GM12878 (cell line): Measurements from ENCODE around the gene ERCC1. TPM values are rescaled to one million over a fixed set of nuclear protein-coding genes. Genes with fewer than 3 reads are reported as not detected.
A peak's percentile ranks its signal among the peaks of the same experiment; 100 is the strongest.

Source experiments
- HDAC6 ChIP-seq: fragments of 200-600 bp; sonication (generic); IDR thresholded peaks from one replicate; pipeline ENCODE4 v1.8.0; 2017; ENCODE audit warnings: antibody characterized with exemption; ENCODE audit not compliant: unreplicated experiment
- NFXL1 ChIP-seq: fragments of 450-650 bp; IDR thresholded peaks from 2 replicates; pipeline ENCODE4 v1.6.1; 2017; ENCODE audit warnings: antibody characterized with exemption, mild to moderate bottlenecking, borderline replicate concordance
- NR2F1 ChIP-seq: fragments of 450-650 bp; conservative IDR thresholded peaks from 2 replicates; pipeline ENCODE4 v1.6.1; 2017; ENCODE audit warnings: mild to moderate bottlenecking
- SRF ChIP-seq, 2 experiments: IDR thresholded peaks; 2 replicates each; pipeline ENCODE4 v1.6.1; 2011; ENCODE audit warnings: low read depth in 2 of 2, low read length in 2 of 2, mild to moderate bottlenecking in 1 of 2, moderate library complexity in 1 of 2
- STAT1 ChIP-seq: fragments of 450-650 bp; conservative IDR thresholded peaks from 2 replicates; pipeline ENCODE4 v1.6.1; 2014; ENCODE audit warnings: antibody characterized with exemption, mild to moderate bottlenecking
- TCF12 ChIP-seq: IDR thresholded peaks from 2 replicates; pipeline ENCODE4 v1.6.1; 2011; ENCODE audit warnings: low read depth, mild to moderate bottlenecking, low read length
- polyA plus RNA-seq, 11 experiments: library from polyadenylated mRNA; depleted of rRNA in 4 of 11; unstranded in 6 of 11; stranded (reverse) in 5 of 11; fragments of >200 nt; fragmentation: Nextera tagmentation in 4 of 11; fragmentation: Illumina TruSeq in 1 of 11; extraction: Ambion mirVana in 4 of 11; extraction: Trizol in 1 of 11; gene quantifications; 1 replicate in 1 of 11; 2 replicates in 10 of 11; pipeline versions ENCODE4 v1.2.1 to v1.2.3, GENCODE V29; 2011 to 2016; ENCODE audit warnings: inconsistent platforms in 2 of 11, missing spikeins in 2 of 11, low read depth in 1 of 11
- total RNA-seq, 4 experiments: library from RNA; depleted of rRNA in 3 of 4; stranded (reverse); fragments of >200 nt in 3 of 4; fragmentation: Illumina TruSeq in 1 of 4; extraction: Trizol in 1 of 4; gene quantifications; 2 replicates each; pipeline versions ENCODE4 v1.2.1 to v1.2.3, GENCODE V29; 2013 to 2021
- TF ChIP-seq, protein P1 (sequence below): IDR thresholded peaks from 2 replicates; pipeline ENCODE4 v1.6.1; 2012; ENCODE audit warnings: low read depth, low read length, improper control_type of control experiment
- TF ChIP-seq, protein P2 (sequence below): fragments of 450-650 bp; IDR thresholded peaks from 2 replicates; pipeline ENCODE4 v1.6.1; 2017; ENCODE audit warnings: mild to moderate bottlenecking, low read depth, inconsistent platforms; ENCODE audit not compliant: poor library complexity, severe bottlenecking
- TF ChIP-seq, protein P3 (sequence below): fragments of 450-650 bp; IDR thresholded peaks from 2 replicates; pipeline ENCODE4 v1.6.1; 2017; ENCODE audit warnings: antibody characterized with exemption, mild to moderate bottlenecking, moderate library complexity
- TF ChIP-seq, protein P4 (sequence below): IDR thresholded peaks from 2 replicates; pipeline ENCODE4 v1.6.1; 2011; ENCODE audit warnings: low read depth, low read length, improper control_type of control experiment, borderline replicate concordance
- TF ChIP-seq, protein P5 (sequence below): IDR thresholded peaks from 2 replicates; pipeline ENCODE4 v1.6.1; 2012; ENCODE audit warnings: mild to moderate bottlenecking, low read depth, low read length
- TF ChIP-seq, protein P6 (sequence below): fragments of 450-650 bp; conservative IDR thresholded peaks from 2 replicates; pipeline ENCODE4 v1.6.1; 2017; ENCODE audit warnings: mild to moderate bottlenecking, moderate library complexity

The ERCC1 gene
- total and polyA plus RNA-seq, 10 of the 15 experiments (the other 5 are each of a cell fraction or from before 2014, with no cell fraction given) = 14.7 to 104 (median 61.1) TPM

DNA sequence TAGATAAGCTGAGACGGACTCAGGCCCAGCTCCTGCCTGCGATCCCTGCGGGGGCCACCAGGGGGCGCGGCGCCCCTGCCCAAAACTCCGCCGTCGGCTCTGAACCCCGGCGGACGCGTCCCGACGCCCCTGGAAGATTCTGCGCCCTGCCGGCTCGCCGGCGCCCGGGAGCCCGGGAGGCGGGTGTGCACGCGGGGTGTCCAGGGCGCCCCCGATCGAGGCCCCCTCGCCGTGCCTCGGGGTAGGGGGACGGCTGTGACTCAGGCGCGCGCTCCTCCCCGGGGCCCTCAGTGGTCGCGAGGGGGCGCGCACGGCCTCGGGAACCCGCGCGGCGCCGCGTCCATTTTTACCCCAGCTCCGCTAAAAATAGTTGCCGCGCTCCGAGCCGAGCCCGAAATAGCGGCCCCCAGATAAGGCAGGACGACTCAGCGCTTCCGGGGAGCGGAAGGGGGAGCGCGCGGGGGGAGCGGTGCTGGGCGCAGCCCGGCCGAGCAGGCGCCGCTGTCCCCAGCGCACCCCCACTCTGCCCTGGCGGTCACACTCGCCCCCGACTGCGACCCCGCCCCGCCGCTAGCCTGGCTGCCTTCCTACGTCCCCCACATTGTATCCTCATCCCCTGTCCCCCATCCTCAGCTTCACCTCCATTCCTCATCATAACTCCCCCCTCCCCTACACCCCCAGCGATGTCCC, 16.0 kb upstream of the ERCC1 start (continued):
- TF ChIP-seq HDAC6 (no peak), NFXL1 (0 out of 2 replicates have a peak, but pooled peaks have one; percentile 32), STAT1 (peak; percentile 93; the same call in 1 of the 2 replicates), NR2F1 (peak; percentile 74), TCF12 (0 out of 2 replicates have a peak, but pooled peaks have one; percentile 21), SRF (IDR thresholded peaks at IDR 0.05; ENCODE audit: low read depth in 2 of 2, low read length in 2 of 2) (peak; percentile 99 to 100)
- TF ChIP-seq, protein P1, sequence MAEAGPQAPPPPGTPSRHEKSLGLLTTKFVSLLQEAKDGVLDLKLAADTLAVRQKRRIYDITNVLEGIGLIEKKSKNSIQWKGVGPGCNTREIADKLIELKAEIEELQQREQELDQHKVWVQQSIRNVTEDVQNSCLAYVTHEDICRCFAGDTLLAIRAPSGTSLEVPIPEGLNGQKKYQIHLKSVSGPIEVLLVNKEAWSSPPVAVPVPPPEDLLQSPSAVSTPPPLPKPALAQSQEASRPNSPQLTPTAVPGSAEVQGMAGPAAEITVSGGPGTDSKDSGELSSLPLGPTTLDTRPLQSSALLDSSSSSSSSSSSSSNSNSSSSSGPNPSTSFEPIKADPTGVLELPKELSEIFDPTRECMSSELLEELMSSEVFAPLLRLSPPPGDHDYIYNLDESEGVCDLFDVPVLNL = 0 out of 2 replicates have a peak, but pooled peaks have one; percentile 15
- TF ChIP-seq, protein P2, sequence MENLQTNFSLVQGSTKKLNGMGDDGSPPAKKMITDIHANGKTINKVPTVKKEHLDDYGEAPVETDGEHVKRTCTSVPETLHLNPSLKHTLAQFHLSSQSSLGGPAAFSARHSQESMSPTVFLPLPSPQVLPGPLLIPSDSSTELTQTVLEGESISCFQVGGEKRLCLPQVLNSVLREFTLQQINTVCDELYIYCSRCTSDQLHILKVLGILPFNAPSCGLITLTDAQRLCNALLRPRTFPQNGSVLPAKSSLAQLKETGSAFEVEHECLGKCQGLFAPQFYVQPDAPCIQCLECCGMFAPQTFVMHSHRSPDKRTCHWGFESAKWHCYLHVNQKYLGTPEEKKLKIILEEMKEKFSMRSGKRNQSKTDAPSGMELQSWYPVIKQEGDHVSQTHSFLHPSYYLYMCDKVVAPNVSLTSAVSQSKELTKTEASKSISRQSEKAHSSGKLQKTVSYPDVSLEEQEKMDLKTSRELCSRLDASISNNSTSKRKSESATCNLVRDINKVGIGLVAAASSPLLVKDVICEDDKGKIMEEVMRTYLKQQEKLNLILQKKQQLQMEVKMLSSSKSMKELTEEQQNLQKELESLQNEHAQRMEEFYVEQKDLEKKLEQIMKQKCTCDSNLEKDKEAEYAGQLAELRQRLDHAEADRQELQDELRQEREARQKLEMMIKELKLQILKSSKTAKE = no peak
- TF ChIP-seq, protein P3, sequence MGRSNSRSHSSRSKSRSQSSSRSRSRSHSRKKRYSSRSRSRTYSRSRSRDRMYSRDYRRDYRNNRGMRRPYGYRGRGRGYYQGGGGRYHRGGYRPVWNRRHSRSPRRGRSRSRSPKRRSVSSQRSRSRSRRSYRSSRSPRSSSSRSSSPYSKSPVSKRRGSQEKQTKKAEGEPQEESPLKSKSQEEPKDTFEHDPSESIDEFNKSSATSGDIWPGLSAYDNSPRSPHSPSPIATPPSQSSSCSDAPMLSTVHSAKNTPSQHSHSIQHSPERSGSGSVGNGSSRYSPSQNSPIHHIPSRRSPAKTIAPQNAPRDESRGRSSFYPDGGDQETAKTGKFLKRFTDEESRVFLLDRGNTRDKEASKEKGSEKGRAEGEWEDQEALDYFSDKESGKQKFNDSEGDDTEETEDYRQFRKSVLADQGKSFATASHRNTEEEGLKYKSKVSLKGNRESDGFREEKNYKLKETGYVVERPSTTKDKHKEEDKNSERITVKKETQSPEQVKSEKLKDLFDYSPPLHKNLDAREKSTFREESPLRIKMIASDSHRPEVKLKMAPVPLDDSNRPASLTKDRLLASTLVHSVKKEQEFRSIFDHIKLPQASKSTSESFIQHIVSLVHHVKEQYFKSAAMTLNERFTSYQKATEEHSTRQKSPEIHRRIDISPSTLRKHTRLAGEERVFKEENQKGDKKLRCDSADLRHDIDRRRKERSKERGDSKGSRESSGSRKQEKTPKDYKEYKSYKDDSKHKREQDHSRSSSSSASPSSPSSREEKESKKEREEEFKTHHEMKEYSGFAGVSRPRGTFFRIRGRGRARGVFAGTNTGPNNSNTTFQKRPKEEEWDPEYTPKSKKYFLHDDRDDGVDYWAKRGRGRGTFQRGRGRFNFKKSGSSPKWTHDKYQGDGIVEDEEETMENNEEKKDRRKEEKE = no peak
- TF ChIP-seq, protein P4, sequence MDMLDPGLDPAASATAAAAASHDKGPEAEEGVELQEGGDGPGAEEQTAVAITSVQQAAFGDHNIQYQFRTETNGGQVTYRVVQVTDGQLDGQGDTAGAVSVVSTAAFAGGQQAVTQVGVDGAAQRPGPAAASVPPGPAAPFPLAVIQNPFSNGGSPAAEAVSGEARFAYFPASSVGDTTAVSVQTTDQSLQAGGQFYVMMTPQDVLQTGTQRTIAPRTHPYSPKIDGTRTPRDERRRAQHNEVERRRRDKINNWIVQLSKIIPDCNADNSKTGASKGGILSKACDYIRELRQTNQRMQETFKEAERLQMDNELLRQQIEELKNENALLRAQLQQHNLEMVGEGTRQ = no peak
- TF ChIP-seq, protein P5, sequence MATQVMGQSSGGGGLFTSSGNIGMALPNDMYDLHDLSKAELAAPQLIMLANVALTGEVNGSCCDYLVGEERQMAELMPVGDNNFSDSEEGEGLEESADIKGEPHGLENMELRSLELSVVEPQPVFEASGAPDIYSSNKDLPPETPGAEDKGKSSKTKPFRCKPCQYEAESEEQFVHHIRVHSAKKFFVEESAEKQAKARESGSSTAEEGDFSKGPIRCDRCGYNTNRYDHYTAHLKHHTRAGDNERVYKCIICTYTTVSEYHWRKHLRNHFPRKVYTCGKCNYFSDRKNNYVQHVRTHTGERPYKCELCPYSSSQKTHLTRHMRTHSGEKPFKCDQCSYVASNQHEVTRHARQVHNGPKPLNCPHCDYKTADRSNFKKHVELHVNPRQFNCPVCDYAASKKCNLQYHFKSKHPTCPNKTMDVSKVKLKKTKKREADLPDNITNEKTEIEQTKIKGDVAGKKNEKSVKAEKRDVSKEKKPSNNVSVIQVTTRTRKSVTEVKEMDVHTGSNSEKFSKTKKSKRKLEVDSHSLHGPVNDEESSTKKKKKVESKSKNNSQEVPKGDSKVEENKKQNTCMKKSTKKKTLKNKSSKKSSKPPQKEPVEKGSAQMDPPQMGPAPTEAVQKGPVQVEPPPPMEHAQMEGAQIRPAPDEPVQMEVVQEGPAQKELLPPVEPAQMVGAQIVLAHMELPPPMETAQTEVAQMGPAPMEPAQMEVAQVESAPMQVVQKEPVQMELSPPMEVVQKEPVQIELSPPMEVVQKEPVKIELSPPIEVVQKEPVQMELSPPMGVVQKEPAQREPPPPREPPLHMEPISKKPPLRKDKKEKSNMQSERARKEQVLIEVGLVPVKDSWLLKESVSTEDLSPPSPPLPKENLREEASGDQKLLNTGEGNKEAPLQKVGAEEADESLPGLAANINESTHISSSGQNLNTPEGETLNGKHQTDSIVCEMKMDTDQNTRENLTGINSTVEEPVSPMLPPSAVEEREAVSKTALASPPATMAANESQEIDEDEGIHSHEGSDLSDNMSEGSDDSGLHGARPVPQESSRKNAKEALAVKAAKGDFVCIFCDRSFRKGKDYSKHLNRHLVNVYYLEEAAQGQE = no peak
- TF ChIP-seq, protein P6, sequence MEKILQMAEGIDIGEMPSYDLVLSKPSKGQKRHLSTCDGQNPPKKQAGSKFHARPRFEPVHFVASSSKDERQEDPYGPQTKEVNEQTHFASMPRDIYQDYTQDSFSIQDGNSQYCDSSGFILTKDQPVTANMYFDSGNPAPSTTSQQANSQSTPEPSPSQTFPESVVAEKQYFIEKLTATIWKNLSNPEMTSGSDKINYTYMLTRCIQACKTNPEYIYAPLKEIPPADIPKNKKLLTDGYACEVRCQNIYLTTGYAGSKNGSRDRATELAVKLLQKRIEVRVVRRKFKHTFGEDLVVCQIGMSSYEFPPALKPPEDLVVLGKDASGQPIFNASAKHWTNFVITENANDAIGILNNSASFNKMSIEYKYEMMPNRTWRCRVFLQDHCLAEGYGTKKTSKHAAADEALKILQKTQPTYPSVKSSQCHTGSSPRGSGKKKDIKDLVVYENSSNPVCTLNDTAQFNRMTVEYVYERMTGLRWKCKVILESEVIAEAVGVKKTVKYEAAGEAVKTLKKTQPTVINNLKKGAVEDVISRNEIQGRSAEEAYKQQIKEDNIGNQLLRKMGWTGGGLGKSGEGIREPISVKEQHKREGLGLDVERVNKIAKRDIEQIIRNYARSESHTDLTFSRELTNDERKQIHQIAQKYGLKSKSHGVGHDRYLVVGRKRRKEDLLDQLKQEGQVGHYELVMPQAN = peak; percentile 87
